GM21367 (cell line): ENCODE results near the gene DMRT1.

Experiments
- ATAC-seq: cut with Tn5 transposase; IDR thresholded peaks from one replicate; pipeline ENCODE4 v1.9.1; 2021; ENCODE audit not compliant: unreplicated experiment

The DMRT1 gene

DNA sequence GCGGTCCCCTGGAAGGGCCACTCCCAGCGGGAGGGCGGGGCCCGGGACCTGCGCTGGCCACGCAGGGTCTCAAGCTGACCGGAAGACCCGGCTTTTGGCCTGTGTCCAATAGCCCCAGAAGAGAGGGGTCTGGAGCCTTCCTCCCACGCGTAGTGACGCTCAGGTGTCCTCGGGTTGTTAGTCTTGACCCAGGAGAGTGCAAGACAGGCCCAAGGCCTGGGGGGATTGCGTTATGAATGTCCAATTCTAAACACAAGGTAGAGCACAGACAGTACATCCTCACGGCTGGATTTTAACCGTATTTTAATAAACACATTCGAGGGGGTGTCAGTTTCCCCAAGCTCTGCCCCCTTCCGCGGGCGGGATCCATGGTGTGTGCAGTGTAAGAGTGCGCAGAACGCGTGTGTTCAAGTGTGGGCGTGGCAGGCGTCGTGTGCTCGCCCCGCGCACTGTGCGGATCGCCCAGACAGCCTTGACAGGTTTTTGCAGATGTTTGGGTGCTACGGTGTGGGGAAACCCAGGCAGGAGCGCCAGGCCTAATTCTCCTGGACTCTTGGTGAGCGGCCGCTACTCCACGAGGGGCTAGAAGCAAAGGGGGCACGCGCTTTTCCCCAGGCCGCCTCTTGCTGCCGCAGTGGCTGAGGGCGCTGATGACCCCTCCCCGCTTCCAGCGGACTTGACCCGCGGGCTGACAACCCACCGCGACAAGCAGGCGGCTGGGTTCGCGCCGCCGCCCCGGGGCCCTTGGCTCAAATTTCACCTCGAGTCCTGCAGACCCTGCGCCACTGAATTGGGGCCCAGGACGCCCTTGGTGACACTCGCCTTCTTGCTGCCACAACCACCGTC lies 128.9 kb downstream of the DMRT1 start:
- ATAC-seq = no peak

DNA sequence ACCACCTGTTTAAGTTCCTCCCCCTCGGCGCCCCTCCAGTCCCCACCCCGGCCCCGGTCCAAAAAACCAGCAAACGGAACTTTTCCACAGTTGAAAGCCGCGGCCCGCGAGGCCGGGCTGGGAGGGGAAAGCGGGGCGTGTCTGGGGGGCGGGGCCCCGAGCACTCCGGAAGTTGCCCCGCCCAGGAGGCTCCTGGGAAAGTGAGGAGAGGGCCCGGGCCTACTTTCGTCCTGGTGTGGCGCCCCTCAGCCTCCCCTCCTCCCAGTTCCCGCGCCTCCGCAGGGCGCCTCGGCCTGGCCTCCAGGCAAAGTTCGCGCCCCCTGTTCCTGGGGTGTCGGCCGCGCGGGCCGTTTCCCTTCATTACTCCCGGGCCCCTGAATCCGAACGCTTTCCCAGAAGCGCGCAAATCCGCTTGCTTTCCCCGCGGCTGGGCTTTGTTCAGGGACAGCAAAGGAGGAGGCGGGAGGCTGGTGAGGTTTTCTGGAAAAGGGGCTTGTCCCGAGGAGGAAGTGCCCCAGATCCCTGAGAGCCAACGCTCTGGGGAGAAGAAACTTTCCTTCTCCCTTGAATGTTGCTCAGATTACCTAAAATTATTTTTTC lies 130.5 kb downstream of the DMRT1 start:
- no peak for ATAC-seq

- ATAC-seq = no peak
Observed at GRCh38 chr9:972501-973294, 131.2 kb downstream of the DMRT1 start.

DNA sequence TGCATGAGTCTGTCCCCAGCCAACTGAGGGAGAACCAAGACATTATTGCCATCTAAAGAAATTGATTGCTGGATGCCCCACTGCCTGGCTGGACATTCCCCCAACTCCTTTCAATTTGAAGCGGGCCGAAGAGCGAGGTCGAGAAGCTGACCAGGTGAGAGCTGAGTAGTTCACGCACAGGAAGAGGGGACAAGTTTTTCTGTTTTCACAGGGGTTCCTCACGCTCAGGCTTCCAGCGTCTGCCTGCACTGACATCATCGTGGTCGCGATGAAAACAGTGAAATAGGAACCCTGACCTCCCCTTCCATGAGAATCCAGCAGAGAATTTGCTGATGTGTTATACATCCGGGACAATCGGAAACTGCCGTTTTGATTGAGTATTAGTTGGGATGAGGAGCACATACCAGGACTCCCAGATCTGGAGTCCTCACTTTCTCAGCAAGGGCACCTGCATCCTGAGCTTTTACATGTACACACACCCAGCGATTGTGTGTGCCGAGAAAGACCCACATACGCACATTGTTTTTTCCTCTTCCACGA lies 131.9 kb downstream of the DMRT1 start:
- no peak for ATAC-seq

GRCh38 chr9:974031-974995 lies 132.8 kb downstream of the DMRT1 start:
- ATAC-seq = no peak

GRCh38 chr9:974996-975739 lies 133.7 kb downstream of the DMRT1 start:
- ATAC-seq = no peak

GRCh38 chr9:975740-976257 lies 134.3 kb downstream of the DMRT1 start:
- ATAC-seq = no peak

- ATAC-seq = no peak
Observed at GRCh38 chr9:976258-976942, 134.9 kb downstream of the DMRT1 start, which contains the start of gene DMRT3. Gene DMRT3 (plus strand): TSS chr9:976655. CDS start chr9:977002, 347 bp downstream.

DNA sequence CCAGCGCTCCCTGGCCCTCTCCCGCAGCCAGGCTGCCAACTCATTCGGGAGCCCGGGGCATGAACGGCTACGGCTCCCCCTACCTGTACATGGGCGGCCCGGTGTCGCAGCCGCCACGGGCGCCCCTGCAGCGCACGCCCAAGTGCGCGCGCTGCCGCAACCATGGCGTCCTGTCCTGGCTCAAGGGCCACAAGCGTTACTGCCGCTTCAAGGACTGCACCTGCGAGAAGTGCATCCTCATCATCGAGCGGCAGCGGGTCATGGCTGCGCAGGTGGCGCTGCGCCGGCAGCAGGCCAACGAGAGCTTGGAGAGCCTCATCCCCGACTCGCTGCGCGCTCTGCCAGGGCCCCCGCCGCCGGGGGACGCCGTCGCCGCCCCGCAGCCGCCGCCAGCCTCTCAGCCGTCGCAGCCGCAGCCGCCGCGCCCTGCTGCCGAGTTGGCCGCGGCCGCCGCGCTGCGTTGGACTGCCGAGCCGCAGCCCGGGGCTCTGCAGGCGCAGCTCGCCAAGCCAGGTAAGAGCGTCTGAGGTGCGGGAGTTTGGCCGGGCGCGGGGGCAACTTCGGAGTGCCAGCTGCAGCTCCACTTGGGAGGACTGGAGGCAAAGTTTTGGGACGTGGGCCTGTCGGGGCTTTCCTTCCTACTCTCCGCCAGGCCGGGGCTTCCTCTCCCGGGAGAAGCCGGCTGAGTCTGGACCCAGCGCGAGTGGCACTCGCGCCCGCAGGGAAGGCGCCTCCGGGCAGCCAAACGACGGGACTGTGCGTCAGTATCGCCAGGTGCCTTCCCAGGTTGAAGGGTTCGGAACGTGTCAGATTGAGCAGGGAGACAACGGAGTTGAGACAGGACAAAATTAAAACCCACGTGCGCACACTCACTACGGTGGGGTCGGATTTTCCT lies 135.7 kb downstream of the DMRT1 start:
- ATAC-seq = no peak

- ATAC-seq = no peak
Observed at GRCh38 chr9:977838-978830, 136.6 kb downstream of the DMRT1 start.

DNA sequence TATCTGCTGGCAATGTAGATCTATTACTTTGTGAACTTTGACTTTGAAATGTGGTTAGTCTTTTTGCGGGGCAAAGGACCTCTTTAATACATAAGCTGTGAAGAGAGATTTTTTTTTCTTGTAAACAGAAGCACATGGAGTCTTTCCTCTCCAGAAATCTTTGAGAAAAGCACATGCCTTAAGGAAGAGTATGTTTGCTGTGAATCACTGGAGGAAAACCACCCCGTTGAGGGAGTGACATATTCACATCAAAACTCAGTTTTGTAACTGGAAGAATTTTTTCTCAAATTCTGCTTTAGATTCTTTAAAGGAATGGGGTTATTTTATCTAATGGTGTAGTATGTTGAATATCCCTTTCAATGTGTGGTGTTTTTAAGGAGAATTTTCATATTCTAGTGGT lies 138.5 kb downstream of the DMRT1 start:
- no peak for ATAC-seq

DNA sequence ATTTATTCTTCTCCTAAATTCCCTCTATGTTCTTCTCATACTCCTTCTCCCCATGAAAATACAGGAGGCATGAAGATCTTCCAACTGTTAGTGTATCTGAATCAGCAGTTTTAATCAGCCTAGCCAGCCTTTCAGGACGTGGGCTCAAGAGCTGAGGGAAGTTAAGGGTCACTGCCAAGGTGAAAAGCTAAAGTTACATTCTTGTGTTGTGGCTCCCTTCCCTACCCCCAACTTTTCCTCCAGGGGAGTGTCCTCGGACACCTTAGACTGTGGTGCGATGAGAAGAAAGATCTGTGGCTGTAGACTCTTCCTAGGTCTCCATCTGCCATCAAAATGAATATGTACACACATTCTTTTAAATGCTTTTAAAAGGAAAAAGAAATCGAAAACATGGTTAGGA lies 139.1 kb downstream of the DMRT1 start:
- no peak for ATAC-seq

DNA sequence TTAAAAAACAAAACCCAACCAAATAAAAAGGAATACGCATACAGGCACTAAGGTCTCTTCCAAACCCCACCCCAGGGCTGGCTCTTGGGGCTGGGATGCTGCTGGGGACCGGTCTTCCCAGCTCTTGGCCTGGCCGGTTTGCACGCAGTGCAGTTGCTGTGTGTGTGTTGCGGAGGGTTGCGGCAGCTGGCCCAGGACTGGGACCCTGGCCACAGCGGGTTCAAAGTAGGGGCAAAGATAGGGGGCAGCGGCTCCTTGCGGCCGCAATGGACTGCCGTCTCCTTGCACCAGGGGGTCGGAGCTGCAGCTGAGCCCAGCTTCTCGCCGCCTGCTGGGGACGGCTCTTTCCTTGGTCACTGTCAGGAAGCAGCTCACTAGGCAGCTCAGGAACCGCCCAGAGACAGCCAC lies 140.0 kb downstream of the DMRT1 start:
- ATAC-seq = no peak

- ATAC-seq = no peak
Observed at GRCh38 chr9:982394-983230, 141.1 kb downstream of the DMRT1 start.

GRCh38 chr9:994005-994404 lies 152.5 kb downstream of the DMRT1 start:
- ATAC-seq = peak; percentile 65

- no peak for ATAC-seq
Observed at GRCh38 chr9:995192-995591, 153.7 kb downstream of the DMRT1 start.
